ENCODE data around the gene CDC42BPA. TPM values are rescaled to one million over a fixed set of nuclear protein-coding genes. Genes with fewer than 3 reads are reported as not detected.

CDC42BPA gene
- total and polyA plus RNA-seq, 12 donors, result 7.4 to 73.8 (median 37.2) TPM

DNA sequence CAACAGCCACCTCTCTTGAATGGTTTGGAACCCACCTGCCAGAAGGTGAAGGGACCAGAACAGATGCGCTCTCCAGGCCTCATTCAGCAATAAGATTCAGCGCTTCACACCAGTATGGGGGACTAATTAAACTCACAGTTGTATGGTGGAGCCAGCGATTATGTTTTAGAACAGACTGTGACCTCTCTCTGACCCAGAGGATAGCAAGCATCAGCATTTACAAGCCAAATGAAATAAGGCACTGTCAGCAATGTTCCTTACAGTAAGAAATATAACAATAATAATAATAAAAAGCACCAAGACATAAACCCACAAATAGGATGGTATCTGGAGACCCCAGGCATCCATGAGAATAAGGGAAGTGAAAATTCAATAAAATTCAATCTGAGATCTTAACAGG is 6.9 kb upstream of the CDC42BPA start:
- intact Hi-C loops (cut with DNase I), result no loop called here
- Histone ChIP-seq H3K9me3 (replicated peaks in 1 of 3) (no peaks in the 10 kb centered on the region), H3K27me3 (no peaks in the 10 kb centered on the region), H3K4me3 (no peak overlapping the region), H3K27ac (no peak overlapping the region), H3K36me3 (replicated peaks in 1 of 2) (no peaks in the 10 kb centered on the region), H3K4me1 (replicated peaks in 1 of 2) (peaks cover 0 to 8% of the 10 kb centered on the region in 2 donors)
- WGBS, 4 donors, result 76 to 85% (median 80%) methylated on average over 3 of the region's 3 CpGs
- no peak for TF ChIP-seq POLR2A (IDR thresholded peaks at IDR 0.05)
- TF ChIP-seq, protein P1, sequence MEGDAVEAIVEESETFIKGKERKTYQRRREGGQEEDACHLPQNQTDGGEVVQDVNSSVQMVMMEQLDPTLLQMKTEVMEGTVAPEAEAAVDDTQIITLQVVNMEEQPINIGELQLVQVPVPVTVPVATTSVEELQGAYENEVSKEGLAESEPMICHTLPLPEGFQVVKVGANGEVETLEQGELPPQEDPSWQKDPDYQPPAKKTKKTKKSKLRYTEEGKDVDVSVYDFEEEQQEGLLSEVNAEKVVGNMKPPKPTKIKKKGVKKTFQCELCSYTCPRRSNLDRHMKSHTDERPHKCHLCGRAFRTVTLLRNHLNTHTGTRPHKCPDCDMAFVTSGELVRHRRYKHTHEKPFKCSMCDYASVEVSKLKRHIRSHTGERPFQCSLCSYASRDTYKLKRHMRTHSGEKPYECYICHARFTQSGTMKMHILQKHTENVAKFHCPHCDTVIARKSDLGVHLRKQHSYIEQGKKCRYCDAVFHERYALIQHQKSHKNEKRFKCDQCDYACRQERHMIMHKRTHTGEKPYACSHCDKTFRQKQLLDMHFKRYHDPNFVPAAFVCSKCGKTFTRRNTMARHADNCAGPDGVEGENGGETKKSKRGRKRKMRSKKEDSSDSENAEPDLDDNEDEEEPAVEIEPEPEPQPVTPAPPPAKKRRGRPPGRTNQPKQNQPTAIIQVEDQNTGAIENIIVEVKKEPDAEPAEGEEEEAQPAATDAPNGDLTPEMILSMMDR (IDR thresholded peaks at IDR 0.05), result no peak
- no peak for DNase-seq

- no peak for DNase-seq
- intact Hi-C loops (cut with DNase I), result no loop called here
- Histone ChIP-seq H3K4me3 (no peak overlapping the region), H3K36me3 (replicated peaks in 1 of 2) (no peaks in the 10 kb centered on the region), H3K27me3 (no peaks in the 10 kb centered on the region), H3K27ac (no peak overlapping the region), H3K4me1 (replicated peaks in 1 of 2) (peaks cover 0 to 13% of the 10 kb centered on the region in 2 donors), H3K9me3 (replicated peaks in 1 of 3) (no peaks in the 10 kb centered on the region)
- TF ChIP-seq, protein P1 (IDR thresholded peaks at IDR 0.05), result no peak
- TF ChIP-seq POLR2A (IDR thresholded peaks at IDR 0.05), result no peak
Observed at GRCh38 chr1:227323967-227324268, 5.6 kb upstream of the CDC42BPA start.

DNA sequence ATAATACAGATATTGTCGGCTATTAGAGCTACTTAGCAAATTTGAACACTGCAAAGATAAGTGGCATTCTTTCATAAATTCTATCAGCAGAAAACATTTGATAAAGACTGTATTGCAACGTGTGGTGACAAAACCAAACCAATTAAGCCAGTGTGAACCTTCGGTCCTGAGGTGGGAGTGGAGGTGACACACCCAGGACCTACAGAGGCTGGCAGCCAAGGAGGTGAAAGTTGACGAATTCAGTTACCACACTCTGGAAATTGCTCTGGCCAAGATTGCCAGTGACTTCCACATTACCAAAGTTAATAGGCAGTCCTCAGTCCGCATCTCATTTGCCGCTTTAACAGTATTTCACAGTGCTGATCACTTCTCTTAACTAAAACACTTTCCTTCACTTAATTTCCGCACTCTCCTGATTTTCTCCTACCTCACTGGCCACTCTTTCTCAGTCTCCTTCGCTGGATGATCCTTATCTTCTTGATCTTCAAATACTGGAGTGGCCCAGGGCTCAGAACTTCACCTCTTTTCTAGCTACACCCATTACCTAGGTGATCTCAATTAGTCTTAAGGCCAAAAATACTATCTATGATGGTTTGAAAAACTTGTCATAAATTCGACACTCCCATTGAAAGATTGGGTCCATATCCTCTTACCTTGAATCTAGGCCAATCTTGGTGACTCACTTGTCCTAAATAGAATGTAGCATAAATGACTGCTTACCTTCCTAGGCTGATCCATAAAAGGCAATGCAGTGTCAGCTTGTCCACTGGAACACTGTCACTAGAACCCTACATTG is 5.1 kb upstream of the CDC42BPA start:
- no peaks in the 10 kb centered on the region for H3K9me3 ChIP-seq (replicated peaks in 1 of 3)
- intact Hi-C loops (cut with DNase I), result no loop called here
- H3K27me3 ChIP-seq, result no peaks in the 10 kb centered on the region
- no peak overlapping the region for H3K27ac ChIP-seq
- peaks cover 0 to 10% of the 10 kb centered on the region in 2 donors for H3K4me1 ChIP-seq (replicated peaks in 1 of 2)
- 82 to 92% (median 90%) methylated on average over 9 of the region's 9 CpGs for WGBS, 4 donors
- no peak for DNase-seq
- no peak overlapping the region for H3K4me3 ChIP-seq
- TF ChIP-seq POLR2A (IDR thresholded peaks at IDR 0.05), result no peak
- TF ChIP-seq, protein P1 (IDR thresholded peaks at IDR 0.05), result no peak
- no peaks in the 10 kb centered on the region for H3K36me3 ChIP-seq (replicated peaks in 1 of 2)

DNA sequence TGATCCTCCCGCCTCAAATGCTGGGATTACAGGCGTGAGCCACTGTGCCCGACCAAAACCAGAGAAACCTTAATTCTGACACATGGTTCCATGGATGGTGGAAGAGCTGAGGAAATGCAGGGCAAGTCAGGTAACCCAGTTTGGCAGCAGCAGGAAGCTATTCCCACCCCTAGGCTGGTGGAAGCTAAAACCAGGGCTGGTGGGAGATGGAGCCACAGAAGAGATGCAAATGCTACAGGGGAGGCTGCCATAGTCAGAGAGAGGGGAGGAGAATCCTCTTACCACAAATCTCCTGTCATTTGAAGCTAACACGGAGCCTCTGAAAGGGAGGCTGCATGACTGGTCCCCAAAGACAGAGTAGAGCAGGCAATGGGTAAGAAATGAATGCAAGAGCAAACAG is 4.1 kb upstream of the CDC42BPA start:
- Histone ChIP-seq H3K27ac (no peak overlapping the region), H3K27me3 (no peaks in the 10 kb centered on the region), H3K36me3 (replicated peaks in 1 of 2) (no peaks in the 10 kb centered on the region), H3K4me3 (no peak overlapping the region), H3K9me3 (replicated peaks in 1 of 3) (no peaks in the 10 kb centered on the region), H3K4me1 (replicated peaks in 1 of 2) (peaks cover 0 to 7% of the 10 kb centered on the region in 2 donors)
- 85 to 93% (median 88%) methylated on average over 3 to 4 of the region's 4 CpGs for WGBS, 4 donors
- no peak for TF ChIP-seq POLR2A (IDR thresholded peaks at IDR 0.05)
- TF ChIP-seq, protein P1 (IDR thresholded peaks at IDR 0.05), result no peak
- intact Hi-C loops (cut with DNase I), result no loop called here
- no peak for DNase-seq
